GM20000 (cell line): ENCODE results near the gene MLF2.

Source experiments
- DNase-seq: peaks from one replicate; pipeline ENCODE4 v3.0.0; 2012; ENCODE audit warnings: low spot score
- TF ChIP-seq, protein P1 (sequence below): IDR thresholded peaks from 2 replicates; pipeline ENCODE4 v1.5.1; 2012; ENCODE audit warnings: mild to moderate bottlenecking, control low read depth; ENCODE audit errors: extremely low read depth, missing control alignments

Gene MLF2

DNA sequence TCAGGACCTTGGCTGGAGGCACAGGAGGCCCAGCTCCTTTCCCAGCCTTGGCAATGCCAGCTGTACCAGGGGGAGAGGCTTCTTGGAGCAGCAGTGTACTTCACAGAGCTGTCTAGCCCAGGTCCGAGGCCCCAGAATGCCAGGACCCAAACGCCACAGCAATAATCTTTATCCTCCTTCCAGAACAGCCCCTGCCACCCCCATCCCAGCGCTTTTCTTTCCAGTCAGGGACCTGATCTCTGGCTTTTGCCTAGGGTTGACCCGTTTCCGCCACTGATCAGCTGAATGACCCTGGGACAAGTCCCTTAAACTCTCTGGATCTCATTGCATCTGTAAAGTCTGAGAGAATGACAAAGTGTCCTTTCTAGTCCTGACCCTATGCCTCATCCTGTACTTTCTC lies 24.4 kb upstream of the MLF2 start:
- no peak for DNase-seq
- TF ChIP-seq, protein P1, sequence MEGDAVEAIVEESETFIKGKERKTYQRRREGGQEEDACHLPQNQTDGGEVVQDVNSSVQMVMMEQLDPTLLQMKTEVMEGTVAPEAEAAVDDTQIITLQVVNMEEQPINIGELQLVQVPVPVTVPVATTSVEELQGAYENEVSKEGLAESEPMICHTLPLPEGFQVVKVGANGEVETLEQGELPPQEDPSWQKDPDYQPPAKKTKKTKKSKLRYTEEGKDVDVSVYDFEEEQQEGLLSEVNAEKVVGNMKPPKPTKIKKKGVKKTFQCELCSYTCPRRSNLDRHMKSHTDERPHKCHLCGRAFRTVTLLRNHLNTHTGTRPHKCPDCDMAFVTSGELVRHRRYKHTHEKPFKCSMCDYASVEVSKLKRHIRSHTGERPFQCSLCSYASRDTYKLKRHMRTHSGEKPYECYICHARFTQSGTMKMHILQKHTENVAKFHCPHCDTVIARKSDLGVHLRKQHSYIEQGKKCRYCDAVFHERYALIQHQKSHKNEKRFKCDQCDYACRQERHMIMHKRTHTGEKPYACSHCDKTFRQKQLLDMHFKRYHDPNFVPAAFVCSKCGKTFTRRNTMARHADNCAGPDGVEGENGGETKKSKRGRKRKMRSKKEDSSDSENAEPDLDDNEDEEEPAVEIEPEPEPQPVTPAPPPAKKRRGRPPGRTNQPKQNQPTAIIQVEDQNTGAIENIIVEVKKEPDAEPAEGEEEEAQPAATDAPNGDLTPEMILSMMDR = no peak

DNA sequence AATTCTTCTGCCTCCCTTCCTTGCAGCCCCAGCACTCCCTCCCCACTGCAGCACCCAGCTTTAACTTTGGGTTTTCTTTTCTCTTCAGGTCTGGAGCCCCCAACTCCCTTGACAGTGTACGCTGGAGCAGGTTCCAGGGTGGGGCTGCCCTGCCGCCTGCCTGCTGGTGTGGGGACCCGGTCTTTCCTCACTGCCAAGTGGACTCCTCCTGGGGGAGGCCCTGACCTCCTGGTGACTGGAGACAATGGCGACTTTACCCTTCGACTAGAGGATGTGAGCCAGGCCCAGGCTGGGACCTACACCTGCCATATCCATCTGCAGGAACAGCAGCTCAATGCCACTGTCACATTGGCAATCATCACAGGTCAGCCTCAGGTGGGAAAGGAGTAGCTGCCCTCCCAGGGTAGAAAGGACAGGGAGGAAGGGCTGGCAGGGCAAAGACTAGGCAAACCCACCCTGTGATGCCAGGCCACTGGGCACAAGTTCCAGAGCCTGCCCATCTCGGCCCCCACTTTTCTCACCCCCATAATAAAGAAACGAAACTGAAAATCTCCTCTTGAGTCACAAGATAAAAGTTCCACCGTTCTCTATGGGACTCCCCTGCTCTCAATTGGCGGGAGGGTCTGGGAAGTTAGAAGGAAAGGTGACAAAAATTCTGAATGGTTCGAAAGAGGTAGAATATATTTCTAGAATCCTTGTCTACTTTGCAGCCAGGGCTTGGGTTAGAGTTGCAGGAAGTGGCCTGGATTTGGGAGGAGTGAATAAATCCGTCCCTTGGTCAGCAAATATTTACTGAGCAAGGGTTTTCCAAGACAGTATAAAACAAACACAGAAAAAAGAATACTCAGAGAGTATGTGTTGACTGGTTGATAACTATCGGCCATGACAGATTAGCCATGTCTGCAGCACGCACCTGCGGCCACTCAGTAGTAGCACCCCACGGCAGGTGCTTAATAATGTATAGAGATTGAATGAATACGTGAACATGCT lies 22.5 kb upstream of the MLF2 start:
- TF ChIP-seq, protein P1 = no peak

GRCh38 chr12:6774499-6775062 lies 21.6 kb upstream of the MLF2 start:
- DNase-seq = no peak
- TF ChIP-seq, protein P1 = no peak

More for the DNA sequence above, 22.5 kb upstream of the MLF2 start:
- DNase-seq = no peak

DNA sequence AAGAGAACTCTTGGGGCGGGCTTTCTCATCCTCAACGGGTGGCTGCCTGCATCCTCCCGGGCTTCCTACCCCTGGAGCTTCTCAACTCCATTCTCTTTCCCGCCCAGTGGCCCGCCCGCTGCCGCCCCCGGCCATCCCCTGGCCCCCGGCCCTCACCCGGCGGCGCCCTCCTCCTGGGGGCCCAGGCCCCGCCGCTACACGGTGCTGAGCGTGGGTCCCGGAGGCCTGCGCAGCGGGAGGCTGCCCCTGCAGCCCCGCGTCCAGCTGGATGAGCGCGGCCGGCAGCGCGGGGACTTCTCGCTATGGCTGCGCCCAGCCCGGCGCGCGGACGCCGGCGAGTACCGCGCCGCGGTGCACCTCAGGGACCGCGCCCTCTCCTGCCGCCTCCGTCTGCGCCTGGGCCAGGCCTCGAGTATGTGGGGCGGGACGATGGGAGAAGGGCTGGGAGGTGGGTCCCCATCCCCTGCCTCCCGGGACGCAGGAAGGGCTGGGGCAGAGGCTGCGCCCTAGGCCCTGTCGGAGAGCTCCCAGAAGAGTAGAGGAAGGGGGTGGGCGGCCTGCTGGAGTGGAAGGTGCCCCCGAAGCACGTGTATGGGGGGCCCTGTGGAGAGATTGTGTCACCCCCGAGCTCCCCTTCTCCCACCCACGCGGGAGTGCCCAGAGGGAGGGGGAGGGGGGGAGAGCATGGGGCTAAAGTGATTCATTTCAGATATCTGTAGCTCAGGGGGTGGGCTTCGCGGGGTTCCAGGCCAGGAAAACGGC lies 20.8 kb upstream of the MLF2 start:
- DNase-seq = no peak
- TF ChIP-seq, protein P1 = no peak

GRCh38 chr12:6772726-6773589 lies 20.0 kb upstream of the MLF2 start:
- peak; percentile 68 for DNase-seq
- TF ChIP-seq, protein P1 = no peak

GRCh38 chr12:6772331-6772695 lies 19.4 kb upstream of the MLF2 start, which contains the start of gene LAG3:
Gene LAG3, plus strand, starts transcription at chr12:6772520. Its CDS starts 333 bp downstream, at chr12:6772853.
- TF ChIP-seq, protein P1 = no peak
- DNase-seq = peak; percentile 72
